Peyer's patch (tissue), 4 donors: Measurements from ENCODE around the gene PIGQ. TPM values are rescaled to one million over a fixed set of nuclear protein-coding genes. Genes with fewer than 3 reads are reported as not detected.

Experiments
- DNase-seq, 3 donors: peaks; one replicate each; pipeline ENCODE4 v3.0.0-alpha.2; 2017 to 2019
- H3K27ac ChIP-seq, 4 donors: fragments of 200-600 bp; sonication (generic); one replicate each; pipeline ENCODE4 v1.5.1; 2016 to 2019
- H3K27me3 ChIP-seq, 2 donors: fragments of 200-600 bp; sonication (generic); one replicate each; pipeline ENCODE4 v1.5.1; 2019
- H3K36me3 ChIP-seq, 3 donors: fragments of 200-600 bp; sonication (generic); one replicate each; pipeline ENCODE4 v1.5.1; 2016 to 2019
- H3K4me1 ChIP-seq, 4 donors: fragments of 200-600 bp; sonication (generic); one replicate each; pipeline ENCODE4 v1.5.1; 2016 to 2019
- H3K4me3 ChIP-seq, 4 donors: fragments of 200-600 bp; sonication (generic); 1 replicate in 3 of 4; 2 replicates in 1 of 4; pipeline ENCODE4 v1.5.1; 2016 to 2019; ENCODE audit warnings: mild to moderate bottlenecking in 1 of 4
- H3K9me3 ChIP-seq, 4 donors: fragments of 200-600 bp; sonication (generic); one replicate each; pipeline ENCODE4 v1.5.1; 2016 to 2019; ENCODE audit warnings: mild to moderate bottlenecking in 1 of 4
- POLR2A ChIP-seq, 2 donors: fragments of 450-650 bp; IDR thresholded peaks; one replicate each; pipeline ENCODE4 v1.5.1; 2017; ENCODE audit warnings: antibody characterized with exemption in 2 of 2, mild to moderate bottlenecking in 2 of 2, moderate library complexity in 2 of 2
- total RNA-seq, 4 donors: library from RNA; depleted of rRNA; stranded (reverse); fragments of >200 nt; gene quantifications; one replicate each; pipeline ENCODE4 v1.1.0, GENCODE V29; 2016
- TF ChIP-seq, protein P1 (sequence below), 6 experiments: fragments of 450-650 bp in 4 of 6; fragments of 200-600 bp in 2 of 6; sonication (generic) in 1 of 6; IDR thresholded peaks; one replicate each; pipeline ENCODE4 v1.5.1; 2017 to 2019; ENCODE audit warnings: antibody characterized with exemption in 6 of 6, mild to moderate bottlenecking in 3 of 6, moderate library complexity in 1 of 6

PIGQ gene
- total RNA-seq, 4 donors from 2014 or later, result 33.1 to 65.6 (median 55.2) TPM

DNA sequence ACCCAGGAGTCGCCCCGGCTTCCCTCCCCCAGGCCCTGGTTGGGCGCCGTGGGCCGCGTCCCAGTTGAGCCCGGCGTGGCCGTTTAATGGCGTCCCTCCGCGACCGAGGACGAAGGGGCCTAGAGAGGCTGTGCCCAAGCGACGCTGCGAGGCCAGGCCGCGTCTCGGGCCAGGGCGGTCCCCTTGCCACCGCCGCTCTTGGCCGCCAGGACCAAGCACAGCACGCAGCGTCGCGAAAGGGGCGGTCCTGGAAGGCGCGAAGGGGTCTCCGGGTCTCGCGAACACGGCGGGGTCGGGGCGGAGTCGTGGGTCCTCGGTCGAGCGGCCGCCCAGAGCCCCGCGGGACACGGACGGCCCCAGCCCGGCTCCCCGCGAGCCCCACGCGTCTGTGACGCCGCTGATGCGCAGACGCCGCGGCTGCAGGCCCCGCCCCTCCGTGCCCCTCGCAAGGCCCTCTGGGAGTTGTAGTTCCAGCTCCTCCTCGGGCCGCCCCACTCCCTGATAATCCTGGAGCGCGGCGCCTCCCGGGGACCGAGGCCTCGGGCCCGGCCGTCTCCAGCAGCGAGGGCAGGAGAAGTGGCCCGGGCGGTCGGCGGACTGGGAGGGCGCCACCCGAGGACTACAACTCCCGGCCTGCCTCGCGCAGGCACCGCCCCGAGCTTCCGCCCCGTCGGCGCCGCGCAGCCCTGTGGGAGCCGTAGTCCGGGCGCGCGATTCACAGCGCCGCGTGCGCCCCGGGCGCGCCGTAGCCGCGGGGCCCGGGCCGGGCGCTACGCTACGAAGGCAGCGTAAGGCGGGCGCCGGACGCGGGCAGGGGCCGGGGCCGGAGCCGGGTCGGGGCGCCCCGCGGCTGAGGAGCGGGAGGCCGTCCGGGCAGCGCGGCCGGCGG lies 42.5 kb upstream of the PIGQ start, which contains the start of gene CAPN15:
Gene CAPN15 (plus strand): TSS at position 698 of the 889 bp plus-strand sequence. CDS start 19,127 bp downstream, outside the sequence.
- H3K4me1 ChIP-seq, result peaks cover 0 to 57% (median 27%) of the 10 kb centered on the region in 4 donors
- peak within 1 kb of the TSS; percentile 89 to 96 (median 94) for H3K27ac ChIP-seq
- TF ChIP-seq, protein P1, sequence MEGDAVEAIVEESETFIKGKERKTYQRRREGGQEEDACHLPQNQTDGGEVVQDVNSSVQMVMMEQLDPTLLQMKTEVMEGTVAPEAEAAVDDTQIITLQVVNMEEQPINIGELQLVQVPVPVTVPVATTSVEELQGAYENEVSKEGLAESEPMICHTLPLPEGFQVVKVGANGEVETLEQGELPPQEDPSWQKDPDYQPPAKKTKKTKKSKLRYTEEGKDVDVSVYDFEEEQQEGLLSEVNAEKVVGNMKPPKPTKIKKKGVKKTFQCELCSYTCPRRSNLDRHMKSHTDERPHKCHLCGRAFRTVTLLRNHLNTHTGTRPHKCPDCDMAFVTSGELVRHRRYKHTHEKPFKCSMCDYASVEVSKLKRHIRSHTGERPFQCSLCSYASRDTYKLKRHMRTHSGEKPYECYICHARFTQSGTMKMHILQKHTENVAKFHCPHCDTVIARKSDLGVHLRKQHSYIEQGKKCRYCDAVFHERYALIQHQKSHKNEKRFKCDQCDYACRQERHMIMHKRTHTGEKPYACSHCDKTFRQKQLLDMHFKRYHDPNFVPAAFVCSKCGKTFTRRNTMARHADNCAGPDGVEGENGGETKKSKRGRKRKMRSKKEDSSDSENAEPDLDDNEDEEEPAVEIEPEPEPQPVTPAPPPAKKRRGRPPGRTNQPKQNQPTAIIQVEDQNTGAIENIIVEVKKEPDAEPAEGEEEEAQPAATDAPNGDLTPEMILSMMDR (IDR thresholded peaks at IDR 0.05), result peak in 4 of 6 experiments; percentile 11 to 70 (median 62)
- TF ChIP-seq POLR2A (IDR thresholded peaks at IDR 0.05), result peak; percentile 72 to 80
- peak; percentile 79 to 93 (median 92) for DNase-seq
- peak within 1 kb of the TSS; percentile 62 to 84 (median 73) for H3K4me3 ChIP-seq
- H3K27me3 ChIP-seq, result no peaks in the 10 kb centered on the region
- no peaks in the 10 kb centered on the region for H3K36me3 ChIP-seq
- no peaks in the 10 kb centered on the region for H3K9me3 ChIP-seq

GRCh38 chr16:528111-529011 lies 41.4 kb upstream of the PIGQ start:
- TF ChIP-seq, protein P1 (IDR thresholded peaks at IDR 0.05), result no peak
- TF ChIP-seq POLR2A (IDR thresholded peaks at IDR 0.05), result peak; percentile 93 to 97
- peaks cover 0 to 65% (median 27%) of the 10 kb centered on the region in 4 donors for H3K4me1 ChIP-seq
- peak; percentile 30 to 88 (median 85) for DNase-seq

GRCh38 chr16:529012-529575 lies 40.7 kb upstream of the PIGQ start:
- H3K36me3 ChIP-seq, result no peaks in the 10 kb centered on the region
- TF ChIP-seq, protein P1 (IDR thresholded peaks at IDR 0.05), result no peak
- peak in 1 of 2 donors; percentile 4 for TF ChIP-seq POLR2A (IDR thresholded peaks at IDR 0.05)
- H3K9me3 ChIP-seq, result no peaks in the 10 kb centered on the region
- H3K27me3 ChIP-seq, result no peaks in the 10 kb centered on the region
- H3K4me1 ChIP-seq, result peaks cover 0 to 65% (median 27%) of the 10 kb centered on the region in 4 donors
- H3K27ac ChIP-seq, result peak overlapping the region; percentile 77 to 95 (median 81)
- H3K4me3 ChIP-seq, result peak overlapping the region; percentile 62 to 84 (median 73)
- DNase-seq, result peak in 2 of 3 donors; percentile 30 to 60

More at GRCh38 chr16:528111-529011, 41.4 kb upstream of the PIGQ start:
- Histone ChIP-seq H3K36me3 (no peaks in the 10 kb centered on the region), H3K4me3 (peak overlapping the region; percentile 62 to 84 (median 73)), H3K9me3 (no peaks in the 10 kb centered on the region), H3K27me3 (no peaks in the 10 kb centered on the region), H3K27ac (peak overlapping the region; percentile 77 to 95 (median 81))

DNA sequence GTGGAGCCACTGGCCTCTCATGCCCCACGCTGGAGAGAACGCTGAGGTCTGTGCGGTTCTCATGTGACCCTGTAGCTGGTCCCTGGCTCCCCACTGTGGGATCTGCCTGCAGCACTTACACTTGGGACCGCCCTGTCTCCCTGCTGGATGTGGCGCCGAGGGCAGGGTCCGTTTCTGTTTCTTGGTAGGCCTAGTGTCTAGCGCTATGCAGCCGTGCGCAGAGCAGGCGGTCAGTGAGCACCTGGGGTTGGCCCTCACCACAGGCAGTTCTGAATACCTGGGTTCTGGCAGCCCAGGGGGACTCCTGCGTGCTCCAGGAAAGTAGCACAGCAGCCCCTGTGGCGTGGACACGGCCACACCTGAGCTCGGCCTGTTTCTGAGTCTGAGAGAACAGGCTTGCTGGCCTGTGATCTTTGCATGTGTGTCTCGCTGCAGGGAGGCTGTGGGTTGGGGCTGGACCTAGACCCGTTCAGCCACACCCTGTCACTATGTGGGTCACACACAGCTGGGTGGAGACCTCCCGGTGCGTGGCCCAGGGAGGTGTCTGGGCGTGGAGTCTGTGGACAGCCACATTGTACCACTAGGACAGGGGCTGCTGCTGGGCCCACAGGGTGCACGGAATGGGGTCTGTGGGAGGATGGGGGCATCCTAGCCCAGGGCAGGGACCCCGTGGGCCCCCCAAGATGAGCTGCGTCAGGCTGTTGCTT lies 39.5 kb upstream of the PIGQ start:
- Histone ChIP-seq H3K36me3 (no peaks in the 10 kb centered on the region), H3K27ac (peak overlapping the region; percentile 3 to 95 (median 81)), H3K27me3 (no peaks in the 10 kb centered on the region), H3K4me1 (peaks cover 0 to 61% (median 27%) of the 10 kb centered on the region in 4 donors), H3K9me3 (no peaks in the 10 kb centered on the region), H3K4me3 (peak overlapping the region in 2 of 4 donors; percentile 72 to 74)
- peak in 2 of 3 donors; percentile 78 to 82 for DNase-seq
- TF ChIP-seq, protein P1 (IDR thresholded peaks at IDR 0.05), result peak in 1 of 6 experiments; percentile 14
- peak; percentile 36 to 69 for TF ChIP-seq POLR2A (IDR thresholded peaks at IDR 0.05)
